ENCODE measurements around the gene PPARA. TPM values are rescaled to one million over a fixed set of nuclear protein-coding genes. Genes with fewer than 3 reads are reported as not detected.

Gene PPARA
- polyA plus RNA-seq, 3 donors, result 3.7 to 6.3 (median 4.9) TPM

- Mint-ChIP-seq H3K4me3 (no peak overlapping the region), H3K36me3 (peaks cover 50 to 57% of the 10 kb centered on the region in 2 donors), H3K27ac (peak overlapping the region in 2 of 7 donors; percentile 19 to 76), H3K27me3 (ENCODE audit: low read depth in 3 of 3) (no peaks in the 10 kb centered on the region), H3K4me1 (peaks cover 19% of the 10 kb centered on the region), H3K9me3 (no peaks in the 10 kb centered on the region)
- Histone ChIP-seq H3K27ac (ENCODE audit: low read depth in 1 of 2, low read length in 2 of 2) (no peak overlapping the region), H3K4me2 (replicated peaks; ENCODE audit: extremely low read depth, low read length, poor library complexity, severe bottlenecking) (no peak overlapping the region), H3K27me3 (ENCODE audit: control insufficient read depth in 2 of 2, insufficient read depth in 2 of 2, low read length in 2 of 2) (no peaks in the 10 kb centered on the region), H3K79me2 (ENCODE audit: insufficient read depth, low read length) (no peaks in the 10 kb centered on the region), H4K20me1 (ENCODE audit: insufficient read depth, low read length) (no peaks in the 10 kb centered on the region), H3K4me1 (ENCODE audit: control insufficient read depth in 1 of 2, insufficient read depth in 2 of 2, low read length in 2 of 2) (peaks cover 21 to 25% of the 10 kb centered on the region in 2 donors), H3K9me3 (replicated peaks in 1 of 2; ENCODE audit: control insufficient read depth in 1 of 2, insufficient read depth in 1 of 2, low read length in 2 of 2) (no peaks in the 10 kb centered on the region), H2AFZ (ENCODE audit: insufficient read depth, low read depth, low read length, poor library complexity, severe bottlenecking) (no peak overlapping the region), H3K9ac (ENCODE audit: insufficient read depth, low read length, poor library complexity, severe bottlenecking) (no peak overlapping the region), H3K4me3 (replicated peaks in 1 of 3; ENCODE audit: low read depth in 2 of 3, low read length in 3 of 3) (no peak overlapping the region), H3K36me3 (replicated peaks in 1 of 2; ENCODE audit: control insufficient read depth in 1 of 2, insufficient read depth in 2 of 2, low read length in 2 of 2) (peaks cover 10 to 58% of the 10 kb centered on the region in 2 donors)
- WGBS (ENCODE audit: insufficient coverage), result 38% methylated on average over 5 of the region's 20 CpGs
- intact Hi-C loops (cut with micrococcal nuclease), result no loop called here
- TF ChIP-seq CTCF (IDR thresholded peaks at IDR 0.05), result no peak
- DNase-seq, result no peak
Observed at GRCh38 chr22:46239261-46240048, 89.1 kb downstream of the PPARA start.

GRCh38 chr22:46240073-46240472, 89.7 kb downstream of the PPARA start:
- intact Hi-C loops (cut with micrococcal nuclease), result no loop called here
- no peak for DNase-seq
- no peaks in the 10 kb centered on the region for H3K79me2 ChIP-seq (ENCODE audit: insufficient read depth, low read length)
- peaks cover 21 to 25% of the 10 kb centered on the region in 2 donors for H3K4me1 ChIP-seq (ENCODE audit: control insufficient read depth in 1 of 2, insufficient read depth in 2 of 2, low read length in 2 of 2)
- H3K9ac ChIP-seq (ENCODE audit: insufficient read depth, low read length, poor library complexity, severe bottlenecking), result no peak overlapping the region
- no peaks in the 10 kb centered on the region for H3K9me3 ChIP-seq (replicated peaks in 1 of 2; ENCODE audit: control insufficient read depth in 1 of 2, insufficient read depth in 1 of 2, low read length in 2 of 2)
- no peak overlapping the region for H3K4me2 ChIP-seq (replicated peaks; ENCODE audit: extremely low read depth, low read length, poor library complexity, severe bottlenecking)
- WGBS (ENCODE audit: insufficient coverage), result 92% methylated on average over 2 of the region's 2 CpGs
- no peaks in the 10 kb centered on the region for H3K27me3 ChIP-seq (ENCODE audit: control insufficient read depth in 2 of 2, insufficient read depth in 2 of 2, low read length in 2 of 2)
- TF ChIP-seq CTCF (IDR thresholded peaks at IDR 0.05), result no peak
- Mint-ChIP-seq H3K27me3 (ENCODE audit: low read depth in 3 of 3) (no peaks in the 10 kb centered on the region), H3K4me1 (peaks cover 19% of the 10 kb centered on the region), H3K27ac (peak overlapping the region in 1 of 7 donors; percentile 19), H3K36me3 (peaks cover 50 to 60% of the 10 kb centered on the region in 2 donors), H3K4me3 (no peak overlapping the region), H3K9me3 (no peaks in the 10 kb centered on the region)
- H2AFZ ChIP-seq (ENCODE audit: insufficient read depth, low read depth, low read length, poor library complexity, severe bottlenecking), result no peak overlapping the region
- no peaks in the 10 kb centered on the region for H4K20me1 ChIP-seq (ENCODE audit: insufficient read depth, low read length)
- H3K27ac ChIP-seq (ENCODE audit: low read depth in 1 of 2, low read length in 2 of 2), result no peak overlapping the region
- no peak overlapping the region for H3K4me3 ChIP-seq (replicated peaks in 1 of 3; ENCODE audit: low read depth in 2 of 3, low read length in 3 of 3)
- H3K36me3 ChIP-seq (replicated peaks in 1 of 2; ENCODE audit: control insufficient read depth in 1 of 2, insufficient read depth in 2 of 2, low read length in 2 of 2), result peaks cover 12 to 58% of the 10 kb centered on the region in 2 donors
